Lower lobe of right lung (tissue), 2 donors: ENCODE data around the gene MYB. TPM values are rescaled to one million over a fixed set of nuclear protein-coding genes. Genes with fewer than 3 reads are reported as not detected.
"Not testable (repeated sequence)": the region's sequence is repeated elsewhere in the genome, so short reads cannot be mapped to it uniquely, and the experiment has no call there.

Experiments used
- ATAC-seq, 2 donors: fragments of 200-7000 bp; cut with Tn5 transposase; one replicate each; pipeline ENCODE4 v1.9.1; 2020 to 2022; ENCODE audit warnings: mild to moderate bottlenecking in 2 of 2, moderate library complexity in 2 of 2
- DNase-seq: peaks from one replicate; pipeline ENCODE4 v3.0.0-alpha.2; 2020
- H3K27ac ChIP-seq: fragments of 200-600 bp; one replicate; pipeline ENCODE4 v1.8.0; 2022
- H3K27me3 ChIP-seq: fragments of 200-600 bp; one replicate; pipeline ENCODE4 v1.8.0; 2022; ENCODE audit warnings: low read depth
- H3K36me3 ChIP-seq: fragments of 200-600 bp; one replicate; pipeline ENCODE4 v1.8.0; 2022; ENCODE audit warnings: mild to moderate bottlenecking
- H3K4me1 ChIP-seq: fragments of 200-600 bp; one replicate; pipeline ENCODE4 v1.8.0; 2022
- H3K4me3 ChIP-seq: fragments of 200-600 bp; one replicate; pipeline ENCODE4 v1.8.0; 2022; ENCODE audit warnings: mild to moderate bottlenecking
- H3K9me3 ChIP-seq: fragments of 200-600 bp; one replicate; pipeline ENCODE4 v1.8.0; 2022
- CTCF ChIP-seq: fragments of 200-600 bp; IDR thresholded peaks from one replicate; pipeline ENCODE4 v1.8.0; 2022; ENCODE audit warnings: antibody characterized with exemption, mild to moderate bottlenecking
- intact Hi-C: fragments of 100-400 bp; cut with DNase I; formaldehyde crosslinking; loops from one replicate; pipeline ENCODE4 v1.11.0; 2022
- total RNA-seq: library from RNA; stranded (reverse); fragmentation: NEBNext Ultra II Directional; extraction: Animal tissue kit (Norgen Biotek cat#: 25700); gene quantifications from one replicate; pipeline ENCODE4 v1.2.1, GENCODE V29; 2021
- donor health status: DM: no; HTN: yes; CAD: no; lungs with severe emphysema.

The MYB gene
- total RNA-seq, 1 donor from 2014 or later, result 6.1 TPM

- H3K4me3 ChIP-seq, result no peak overlapping the region
- no peak for DNase-seq
- no peak overlapping the region for H3K27ac ChIP-seq
- no peaks in the 10 kb centered on the region for H3K27me3 ChIP-seq
- no peaks in the 10 kb centered on the region for H3K4me1 ChIP-seq
- no peak for ATAC-seq
- H3K9me3 ChIP-seq, result no peaks in the 10 kb centered on the region
- no peaks in the 10 kb centered on the region for H3K36me3 ChIP-seq
- intact Hi-C loops, result no loop called here
- no peak for TF ChIP-seq CTCF
Measured at GRCh38 chr6:135147637-135148592, 33.2 kb upstream of the MYB start.

- no peak overlapping the region for H3K4me3 ChIP-seq
- intact Hi-C loops, result no loop called here
- no peaks in the 10 kb centered on the region for H3K27me3 ChIP-seq
- no peak overlapping the region for H3K27ac ChIP-seq
- no peaks in the 10 kb centered on the region for H3K9me3 ChIP-seq
- no peaks in the 10 kb centered on the region for H3K36me3 ChIP-seq
- H3K4me1 ChIP-seq, result no peaks in the 10 kb centered on the region
- ATAC-seq, result no peak
- no peak for DNase-seq
- TF ChIP-seq CTCF, result no peak
Measured at GRCh38 chr6:135148889-135149288, 32.2 kb upstream of the MYB start.

GRCh38 chr6:135149376-135149775 lies 31.7 kb upstream of the MYB start:
- intact Hi-C loops, result no loop called here
- no peak for DNase-seq
- Histone ChIP-seq H3K27me3 (no peaks in the 10 kb centered on the region), H3K36me3 (no peaks in the 10 kb centered on the region), H3K27ac (no peak overlapping the region), H3K9me3 (no peaks in the 10 kb centered on the region), H3K4me1 (no peaks in the 10 kb centered on the region), H3K4me3 (no peak overlapping the region)
- ATAC-seq, result no peak
- no peak for TF ChIP-seq CTCF

GRCh38 chr6:135150481-135150880 lies 30.6 kb upstream of the MYB start:
- H3K27ac ChIP-seq, H3K4me1 ChIP-seq, H3K9me3 ChIP-seq, H3K36me3 ChIP-seq, ATAC-seq, H3K27me3 ChIP-seq, intact Hi-C loops, H3K4me3 ChIP-seq, DNase-seq: not testable (repeated sequence)

- H3K9me3 ChIP-seq, H3K36me3 ChIP-seq, ATAC-seq, H3K27me3 ChIP-seq, H3K4me3 ChIP-seq, intact Hi-C loops, H3K4me1 ChIP-seq, H3K27ac ChIP-seq, DNase-seq: not testable (repeated sequence)
Measured at GRCh38 chr6:135154125-135154524, 27.0 kb upstream of the MYB start.

- DNase-seq (no peak), ATAC-seq (no peak)
- Histone ChIP-seq H3K27ac (no peak overlapping the region), H3K27me3 (no peaks in the 10 kb centered on the region), H3K9me3 (no peaks in the 10 kb centered on the region), H3K4me3 (no peak overlapping the region), H3K36me3 (no peaks in the 10 kb centered on the region), H3K4me1 (no peaks in the 10 kb centered on the region)
- TF ChIP-seq CTCF, result no peak
- intact Hi-C loops, result no loop called here
Measured at GRCh38 chr6:135158397-135158796, 22.7 kb upstream of the MYB start.
